Motor neuron (in vitro differentiated cells): ENCODE data around the gene AK9. TPM values are rescaled to one million over a fixed set of nuclear protein-coding genes. Genes with fewer than 3 reads are reported as not detected.
"Not testable (repeated sequence)": the region's sequence is repeated elsewhere in the genome, so short reads cannot be mapped to it uniquely, and the experiment has no call there.

Experiments
- ATAC-seq, 8 experiments: fragments of 200-7000 bp; cut with Tn5 transposase; replicated peaks in 6 of 8; 2 replicates each; pipeline ENCODE4 v1.8.0; 2021; ENCODE audit warnings: mild to moderate bottlenecking in 8 of 8, moderate library complexity in 8 of 8
- H3K27ac ChIP-seq, 2 donors: fragments of 250-450 bp; sonication (Bioruptor Pico); 2 replicates each; pipeline ENCODE4 v1.9.0; 2021; ENCODE audit warnings: antibody characterized with exemption in 2 of 2, mild to moderate bottlenecking in 2 of 2, moderate library complexity in 1 of 2
- H3K4me1 ChIP-seq, 2 donors: fragments of 250-450 bp; sonication (Bioruptor Pico); replicated peaks in 1 of 2; 2 replicates each; pipeline ENCODE4 v1.6.1; 2021; ENCODE audit warnings: antibody characterized with exemption in 2 of 2, mild to moderate bottlenecking in 2 of 2, moderate library complexity in 1 of 2
- H3K4me3 ChIP-seq, 5 donors: fragments of 250-450 bp; sonication (Bioruptor Pico); 2 replicates each; pipeline ENCODE4 v1.9.0; 2021; ENCODE audit warnings: antibody characterized with exemption in 5 of 5, mild to moderate bottlenecking in 5 of 5, moderate library complexity in 4 of 5
- WGBS, 10 experiments: fragments of 450-650 bp; shearing (Covaris generic); methylation state at CpG; one replicate each; pipeline ENCODE4 v1.0.0; 2022; 5-methylcytosine and 5-hydroxymethylcytosine counted together
- in situ Hi-C, 9 experiments: fragments of 400-800 bp; cut with MboI; loops; one replicate each; pipeline ENCODE4 v1.15.0; 2021; ENCODE audit warnings: low sequenced_read_pairs in 9 of 9, low pct_unique_long_range_greater_than_20kb in 2 of 9; ENCODE audit not compliant: unreplicated experiment in 9 of 9
- total RNA-seq, 8 experiments: library from RNA; unstranded; fragments of 300-600 nt; gene quantifications; 2 replicates each; pipeline versions ENCODE4 v1.2.3 to v1.2.4, GENCODE V29; 2022

AK9 gene
- total RNA-seq, 8 experiments from 2014 or later: 7.0 to 18.1 (median 13.3) TPM

- ATAC-seq: no peak
- Histone ChIP-seq H3K4me1 (no peaks in the 10 kb centered on the region), H3K4me3 (no peak overlapping the region), H3K27ac (no peak overlapping the region)
- in situ Hi-C loops: loop anchor here (25.0 kb wide), 2 partner anchors 322 to 672 kb away; no protein-coding TSS in a partner anchor
- WGBS, 10 experiments: 40 to 100% (median 84%) methylated on average over 1 to 2 of the region's 2 CpGs
Observed at GRCh38 chr6:109715616-109716015, 24.6 kb upstream of the AK9 start.

GRCh38 chr6:109714611-109715010, 23.6 kb upstream of the AK9 start:
- in situ Hi-C loops: loop anchor here (25.0 kb wide), 2 partner anchors 323 to 673 kb away; no protein-coding TSS in a partner anchor
- no peaks in the 10 kb centered on the region for H3K4me1 ChIP-seq
- no peak overlapping the region for H3K27ac ChIP-seq
- 86 to 100% (median 100%) methylated on average over 1 of the region's 1 CpG; no CpG with 5 or more reads in 1 of the 10 experiments for WGBS, 10 experiments
- ATAC-seq: no peak
- no peak overlapping the region for H3K4me3 ChIP-seq

- in situ Hi-C loops: loop anchor here (25.0 kb wide), 2 partner anchors 323 to 673 kb away; no protein-coding TSS in a partner anchor
- Histone ChIP-seq H3K27ac (no peak overlapping the region), H3K4me3 (no peak overlapping the region), H3K4me1 (no peaks in the 10 kb centered on the region)
- 40 to 100% (median 100%) methylated on average over 1 to 2 of the region's 3 CpGs; no CpG with 5 or more reads in 3 of the 10 experiments for WGBS, 10 experiments
- ATAC-seq: no peak
Observed at GRCh38 chr6:109714166-109714565, 23.2 kb upstream of the AK9 start.

GRCh38 chr6:109713097-109713496, 22.1 kb upstream of the AK9 start:
- ATAC-seq: peak in 1 of 8 experiments; percentile 43
- no peak overlapping the region for H3K4me3 ChIP-seq
- H3K27ac ChIP-seq: no peak overlapping the region
- WGBS, 10 experiments: 70 to 97% (median 86%) methylated on average over 1 to 6 of the region's 8 CpGs; no CpG with 5 or more reads in 4 of the 10 experiments
- in situ Hi-C loops: loop anchor here (25.0 kb wide), 2 partner anchors 324 to 674 kb away; no protein-coding TSS in a partner anchor
- H3K4me1 ChIP-seq: no peaks in the 10 kb centered on the region

- not testable (repeated sequence) for H3K4me3 ChIP-seq, ATAC-seq, H3K4me1 ChIP-seq, H3K27ac ChIP-seq
- WGBS, 10 experiments: 50 to 92% (median 73%) methylated on average over 1 to 2 of the region's 2 CpGs; no CpG with 5 or more reads in 4 of the 10 experiments
- in situ Hi-C loops: loop anchor here (10.0 to 25.0 kb wide), 4 partner anchors 329 to 679 kb away; no protein-coding TSS in a partner anchor
Observed at GRCh38 chr6:109708099-109708498, 17.1 kb upstream of the AK9 start.

GRCh38 chr6:109706513-109706912, 15.5 kb upstream of the AK9 start:
- 43 to 95% (median 69%) methylated on average over 3 to 6 of the region's 6 CpGs for WGBS, 10 experiments
- in situ Hi-C loops: loop anchor here (10.0 to 25.0 kb wide), 4 partner anchors 331 to 681 kb away; no protein-coding TSS in a partner anchor
- Histone ChIP-seq H3K4me3 (no peak overlapping the region), H3K27ac (no peak overlapping the region), H3K4me1 (no peaks in the 10 kb centered on the region)
- ATAC-seq: no peak

- no peak overlapping the region for H3K4me3 ChIP-seq
- 0 to 100% (median 23%) methylated on average over 1 to 5 of the region's 7 CpGs for WGBS, 10 experiments
- in situ Hi-C loops: loop anchor here (10.0 to 25.0 kb wide), 4 partner anchors 332 to 682 kb away; no protein-coding TSS in a partner anchor
- H3K4me1 ChIP-seq: no peaks in the 10 kb centered on the region
- ATAC-seq: peak; percentile 95 to 100 (median 98)
- H3K27ac ChIP-seq: no peak overlapping the region
Observed at GRCh38 chr6:109705258-109705657, 14.3 kb upstream of the AK9 start.

GRCh38 chr6:109702791-109703190, 11.8 kb upstream of the AK9 start:
- H3K27ac ChIP-seq: no peak overlapping the region
- in situ Hi-C loops: loop anchor here (5.0 to 25.0 kb wide), 5 partner anchors 335 to 685 kb away; no protein-coding TSS in a partner anchor
- H3K4me3 ChIP-seq: no peak overlapping the region
- H3K4me1 ChIP-seq: no peaks in the 10 kb centered on the region
- WGBS, 10 experiments: 13 to 100% (median 89%) methylated on average over 1 to 4 of the region's 4 CpGs; no CpG with 5 or more reads in 1 of the 10 experiments
- no peak for ATAC-seq

- in situ Hi-C loops: loop anchor here (5.0 to 25.0 kb wide), 5 partner anchors 336 to 686 kb away; no protein-coding TSS in a partner anchor
- no peak overlapping the region for H3K27ac ChIP-seq
- H3K4me3 ChIP-seq: no peak overlapping the region
- H3K4me1 ChIP-seq: no peaks in the 10 kb centered on the region
- ATAC-seq: no peak
- WGBS, 10 experiments: 87 to 100% (median 100%) methylated on average over 1 to 2 of the region's 2 CpGs; no CpG with 5 or more reads in 3 of the 10 experiments
Observed at GRCh38 chr6:109701774-109702173, 10.8 kb upstream of the AK9 start.

GRCh38 chr6:109701221-109701620, 10.2 kb upstream of the AK9 start:
- WGBS, 10 experiments: 72 to 100% (median 85%) methylated on average over 1 to 4 of the region's 4 CpGs; no CpG with 5 or more reads in 2 of the 10 experiments
- no peak for ATAC-seq
- Histone ChIP-seq H3K4me1 (no peaks in the 10 kb centered on the region), H3K4me3 (no peak overlapping the region), H3K27ac (no peak overlapping the region)
- in situ Hi-C loops: loop anchor here (5.0 to 25.0 kb wide), 5 partner anchors 336 to 686 kb away; no protein-coding TSS in a partner anchor

GRCh38 chr6:109696355-109696754, 5.4 kb upstream of the AK9 start:
- H3K4me3 ChIP-seq: no peak overlapping the region
- H3K27ac ChIP-seq: no peak overlapping the region
- in situ Hi-C loops: loop anchor here in 2 of 9 experiments (10.0 to 25.0 kb wide), 3 partner anchors 102 to 184 kb away; no protein-coding TSS in a partner anchor
- ATAC-seq: no peak
- 80 to 100% (median 96%) methylated on average over 1 to 5 of the region's 5 CpGs for WGBS, 10 experiments
- peaks cover 0 to 7% of the 10 kb centered on the region in 2 donors for H3K4me1 ChIP-seq

- no peak overlapping the region for H3K4me3 ChIP-seq
- 57 to 100% (median 87%) methylated on average over 1 to 4 of the region's 4 CpGs for WGBS, 10 experiments
- no peak for ATAC-seq
- H3K4me1 ChIP-seq: peaks cover 0 to 7% of the 10 kb centered on the region in 2 donors
- H3K27ac ChIP-seq: no peak overlapping the region
- in situ Hi-C loops: loop anchor here in 2 of 9 experiments (10.0 to 25.0 kb wide), 3 partner anchors 101 to 183 kb away; no protein-coding TSS in a partner anchor
Observed at GRCh38 chr6:109695468-109695867, 4.5 kb upstream of the AK9 start.

- Histone ChIP-seq H3K4me3 (no peak overlapping the region), H3K4me1 (peaks cover 0 to 7% of the 10 kb centered on the region in 2 donors), H3K27ac (no peak overlapping the region)
- in situ Hi-C loops: loop anchor here in 2 of 9 experiments (10.0 to 25.0 kb wide), 3 partner anchors 98 to 181 kb away; no protein-coding TSS in a partner anchor
- ATAC-seq: no peak
Observed at GRCh38 chr6:109693111-109693510, 2.1 kb upstream of the AK9 start.
